ENCODE measurements around the gene RPTN.
"Not testable (repeated sequence)": the region's sequence is repeated elsewhere in the genome, so short reads cannot be mapped to it uniquely, and the experiment has no call there.

RPTN gene

DNA sequence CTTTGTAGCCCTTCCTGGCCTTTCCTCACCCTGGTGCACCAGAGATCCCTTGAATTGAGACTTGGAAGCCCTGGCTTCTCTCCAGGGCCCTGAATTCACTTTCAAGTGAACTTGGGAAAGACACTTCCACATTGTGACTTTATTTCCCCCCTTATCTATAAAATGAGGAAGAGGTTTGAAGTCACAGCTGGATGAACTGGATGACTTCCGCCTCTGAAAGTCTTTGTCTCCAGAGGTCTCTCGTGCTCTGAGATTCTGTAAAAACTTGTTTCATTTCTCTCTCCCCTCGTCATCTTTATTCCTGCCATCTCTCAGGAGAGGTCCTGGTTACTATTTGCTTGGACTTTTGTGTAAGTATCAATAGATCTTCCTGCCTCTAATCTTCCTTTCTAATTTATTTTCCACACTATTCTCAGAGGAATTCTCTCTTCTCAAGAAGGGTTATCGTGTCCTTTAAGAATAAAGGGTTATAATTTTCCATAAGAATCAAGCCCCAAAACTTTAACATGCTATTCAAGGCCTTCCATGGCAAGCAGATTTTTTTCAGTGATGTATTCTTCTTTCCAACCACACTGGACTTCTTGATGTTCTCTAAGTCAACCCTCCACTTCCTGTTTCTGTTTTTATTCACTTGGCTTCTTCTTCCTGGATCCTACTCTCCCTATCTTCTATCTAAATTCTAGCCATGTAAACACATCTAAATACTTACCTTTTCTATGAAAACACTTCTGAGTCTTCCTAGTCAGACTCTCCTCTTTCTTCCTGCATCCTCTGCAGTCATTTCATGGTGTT lies 6.5 kb upstream of the RPTN start:
- no peak for DNase-seq (ENCODE audit: low read depth in 2 of 2)

DNA sequence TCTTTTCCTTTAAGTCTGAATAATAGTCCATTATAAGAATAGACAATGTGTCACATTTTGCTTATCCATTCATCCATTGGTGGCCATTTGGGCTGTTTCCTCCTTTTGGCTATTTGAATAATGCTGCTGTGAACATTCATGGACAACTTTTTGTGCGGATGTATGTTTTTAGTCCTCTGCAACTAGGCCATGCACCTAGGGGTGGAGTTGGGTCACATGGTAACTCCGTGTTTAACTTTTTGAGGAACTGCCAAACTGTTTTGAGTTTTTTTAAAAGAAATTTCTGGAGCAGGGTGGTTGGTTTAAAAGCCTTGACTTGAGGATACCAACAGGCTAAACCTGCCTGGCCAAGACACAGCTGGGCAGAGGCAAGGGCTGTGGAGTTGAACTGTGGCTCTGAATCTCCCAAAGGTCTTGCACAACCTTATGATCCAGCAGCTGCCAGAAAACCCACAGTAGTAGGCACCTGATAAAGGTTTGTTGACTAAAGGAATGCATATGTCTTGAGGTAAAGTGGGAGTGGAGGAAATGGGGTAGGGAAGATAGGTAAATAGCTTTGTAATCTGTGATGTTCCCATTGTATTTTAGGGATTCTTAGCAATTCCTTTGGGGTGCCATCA lies 5.6 kb upstream of the RPTN start:
- no peak for DNase-seq (ENCODE audit: low read depth in 2 of 2)

DNA sequence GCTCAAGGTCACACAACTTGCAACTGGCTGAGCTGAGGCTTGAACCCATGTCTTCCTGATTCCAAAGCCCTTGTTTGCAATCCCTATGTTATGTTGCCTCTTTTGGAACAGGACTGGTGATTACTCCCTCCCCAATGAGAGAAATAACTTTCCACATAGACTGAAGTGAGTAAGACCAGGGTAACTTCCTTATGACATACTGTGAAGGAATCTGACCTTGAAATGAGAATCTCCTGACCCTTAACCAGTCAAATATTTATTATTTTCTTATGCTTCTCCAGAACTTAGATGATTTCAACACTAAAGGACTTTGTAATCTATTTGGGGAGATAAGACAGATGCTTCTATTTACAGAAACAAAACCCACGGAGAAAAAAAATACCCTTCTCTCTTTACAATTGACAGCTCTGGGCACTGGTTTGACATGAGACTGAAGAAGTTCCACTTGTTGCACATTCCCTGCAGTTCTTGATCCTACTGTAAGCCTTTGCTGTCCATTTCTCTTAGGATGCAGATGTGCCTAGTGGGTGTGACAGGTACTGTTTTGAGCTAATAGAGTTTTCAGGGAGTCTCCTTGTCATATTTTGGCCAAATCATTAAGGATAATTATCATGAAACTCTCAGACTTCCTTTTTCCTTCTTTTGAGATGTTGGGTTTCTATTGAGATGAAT lies 3.9 kb upstream of the RPTN start:
- no peak for DNase-seq (ENCODE audit: low read depth in 2 of 2)

DNA sequence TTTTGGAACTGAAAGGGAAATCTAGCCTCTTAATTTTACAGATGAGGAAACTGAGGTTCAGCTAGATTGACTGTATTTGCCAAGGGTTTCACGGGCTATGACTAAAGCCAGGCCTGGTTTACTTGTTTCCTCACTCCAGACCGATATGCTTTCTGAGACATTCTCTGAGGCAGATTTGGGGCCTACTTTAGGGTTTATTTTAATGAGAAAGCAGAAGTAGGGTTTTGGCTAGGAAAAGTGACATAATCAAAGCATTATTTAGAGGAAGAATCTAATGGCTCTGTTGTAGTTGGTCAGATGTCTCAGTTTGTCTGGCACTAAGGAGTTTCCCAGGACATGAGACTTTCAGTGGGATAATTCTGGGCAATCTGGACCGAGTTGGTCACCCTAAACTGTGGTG lies 1.5 kb upstream of the RPTN start:
- DNase-seq (ENCODE audit: low read depth in 2 of 2): no peak

DNA sequence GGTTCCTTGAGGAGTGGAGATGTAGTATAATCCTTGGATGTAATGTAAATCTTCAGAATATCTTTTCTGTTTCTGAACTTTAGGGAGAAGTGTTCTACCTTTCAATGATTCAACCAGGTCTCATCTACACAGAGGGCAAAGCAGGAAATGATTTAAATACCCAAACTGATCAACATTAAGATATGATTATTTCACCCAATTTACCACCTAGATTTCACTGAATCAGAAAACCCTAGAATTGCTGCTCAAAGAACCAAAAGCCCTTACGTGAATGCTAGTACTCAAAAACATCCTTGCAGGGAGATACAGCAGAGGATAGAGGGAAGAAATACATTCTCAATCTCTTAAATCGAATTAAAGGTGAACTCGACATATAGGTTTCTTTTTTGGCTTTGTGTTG lies 5.0 kb downstream of the RPTN start:
- no peak for DNase-seq (ENCODE audit: low read depth in 2 of 2)

DNA sequence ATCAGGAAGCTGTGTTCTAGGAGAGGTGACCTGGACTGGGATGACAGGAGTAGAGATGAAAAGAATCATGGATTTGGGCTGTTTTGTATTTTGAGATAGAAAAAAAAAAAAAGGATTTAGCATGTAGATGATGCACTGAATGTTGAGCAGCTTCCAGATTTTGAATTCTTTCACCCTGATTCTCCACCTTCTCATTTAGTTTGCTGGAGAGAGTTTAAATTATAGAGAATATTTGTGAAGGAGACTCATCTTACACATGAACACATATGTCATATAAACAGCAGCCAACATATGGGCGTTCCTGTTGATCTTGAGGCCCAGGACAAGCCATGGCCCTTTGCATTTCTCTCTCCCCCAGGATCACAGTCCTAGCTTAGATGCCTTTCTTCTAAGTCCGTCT lies 7.4 kb downstream of the RPTN start:
- no peak for DNase-seq (ENCODE audit: low read depth in 2 of 2)

DNA sequence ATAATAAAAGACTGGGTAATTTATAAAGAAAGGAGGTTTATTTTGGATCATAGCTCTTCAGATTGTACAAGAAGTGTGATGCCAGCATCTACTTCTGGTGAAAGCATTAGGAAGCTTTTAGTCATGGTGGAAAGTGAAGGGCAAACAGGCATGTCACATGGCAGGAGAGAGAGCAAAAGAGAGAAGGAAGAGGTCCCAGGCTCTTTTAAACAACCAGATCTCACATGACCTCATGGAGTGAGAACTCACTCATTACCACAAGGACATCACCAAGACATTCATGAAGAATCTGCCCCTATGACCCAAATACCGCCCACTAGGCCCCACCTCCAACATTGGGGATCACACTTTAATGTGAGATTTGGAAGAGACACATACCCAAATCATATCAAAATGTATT lies 10.0 kb downstream of the RPTN start:
- no peak for DNase-seq (ENCODE audit: low read depth in 2 of 2)

DNA sequence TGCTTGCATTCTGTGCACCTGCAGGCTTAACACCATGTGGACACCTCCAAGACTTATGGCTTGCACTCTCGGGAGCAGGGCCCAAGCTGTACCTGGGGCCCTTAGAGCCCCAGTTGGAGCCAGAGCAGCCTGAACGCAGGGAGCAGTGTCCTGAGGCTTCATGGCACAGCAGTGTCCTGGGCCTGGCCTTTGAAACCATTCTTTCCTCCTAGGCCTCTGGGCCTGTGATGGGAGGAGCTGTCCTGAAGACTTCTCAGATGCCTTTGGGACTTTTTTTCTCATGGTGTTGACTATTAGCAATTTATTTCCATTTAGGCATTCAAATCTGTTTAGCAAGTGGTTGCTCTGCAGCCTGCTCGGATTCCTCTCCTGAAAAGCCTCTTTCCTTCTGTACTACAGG lies 11.0 kb downstream of the RPTN start:
- no peak for DNase-seq (ENCODE audit: low read depth in 2 of 2)

DNA sequence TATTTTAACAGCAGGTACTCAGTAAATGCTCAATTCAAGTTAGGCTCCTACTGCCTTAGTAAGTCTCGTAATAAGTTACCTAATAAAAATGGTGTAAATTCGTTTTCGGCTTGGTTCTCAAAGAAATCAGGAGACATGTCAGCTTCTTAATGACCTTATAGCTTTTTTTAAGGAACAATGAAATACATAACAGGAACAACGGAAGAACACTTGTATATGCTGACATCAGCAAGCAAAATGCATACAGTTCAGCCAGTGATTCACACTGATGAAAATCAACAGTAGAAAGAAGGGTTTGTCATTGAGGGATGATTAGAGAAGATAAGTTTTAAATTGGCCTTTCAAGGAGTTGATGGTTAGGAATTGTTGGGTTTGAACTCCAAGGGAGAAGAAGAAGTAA lies 13.3 kb downstream of the RPTN start:
- DNase-seq (ENCODE audit: low read depth in 2 of 2): no peak

DNA sequence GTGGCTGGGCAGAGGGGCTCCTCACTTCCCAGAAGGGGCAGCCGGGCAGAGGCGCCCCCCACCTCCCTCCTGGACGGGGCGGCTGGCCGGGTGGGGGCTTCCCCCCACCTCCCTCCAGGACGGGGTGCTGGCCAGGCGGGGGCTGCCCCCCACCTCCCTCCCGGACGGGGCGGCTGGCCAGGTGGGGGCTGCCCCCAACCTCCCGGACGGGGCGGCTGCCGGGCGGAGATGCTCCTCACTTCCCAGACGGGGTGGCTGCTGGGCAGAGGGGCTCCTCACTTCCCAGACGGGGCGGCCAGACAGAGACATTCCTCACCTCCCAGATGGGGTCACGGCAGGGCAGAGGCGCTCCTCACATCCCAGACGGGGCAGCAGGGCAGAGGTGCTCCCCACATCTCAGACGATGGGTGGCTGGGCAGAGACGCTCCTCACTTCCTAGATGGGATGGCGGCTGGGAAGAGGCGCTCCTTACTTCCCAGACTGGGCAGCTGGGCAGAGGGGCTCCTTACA lies 14.3 kb downstream of the RPTN start:
- DNase-seq (ENCODE audit: low read depth in 2 of 2): not testable (repeated sequence)

DNA sequence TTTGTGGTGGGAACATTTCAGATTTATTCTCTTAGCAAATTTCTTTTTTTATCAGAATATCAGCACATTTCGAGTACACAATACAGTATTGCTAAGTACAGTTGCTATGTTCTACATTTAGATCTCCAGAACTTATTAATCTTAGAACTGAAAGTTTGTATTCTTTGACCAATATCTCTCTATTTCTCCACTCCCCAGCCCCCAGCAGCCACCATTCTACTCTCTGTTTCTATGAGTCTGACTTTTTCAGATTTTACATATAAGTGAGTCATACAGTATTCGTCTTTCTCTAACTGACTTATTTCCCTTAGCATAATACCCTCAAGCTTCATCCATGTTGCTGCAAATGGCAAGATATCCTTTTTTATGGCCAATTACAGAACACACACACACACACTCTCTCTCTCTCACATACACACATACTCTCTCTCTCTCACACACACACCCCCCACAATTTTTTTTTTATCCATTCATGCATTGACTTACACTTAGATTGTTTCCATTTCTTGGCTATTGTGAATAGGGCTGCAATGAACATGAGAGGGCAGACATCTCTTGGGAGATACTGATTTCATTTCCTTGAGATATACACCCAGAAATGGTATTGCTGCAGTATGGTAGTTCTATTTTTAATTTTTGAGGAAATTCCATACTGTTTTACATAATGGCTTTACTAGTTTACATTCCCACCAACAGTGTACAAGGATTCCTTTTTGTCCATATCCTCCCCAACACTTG lies 15.7 kb downstream of the RPTN start:
- no peak for DNase-seq (ENCODE audit: low read depth in 2 of 2)

DNA sequence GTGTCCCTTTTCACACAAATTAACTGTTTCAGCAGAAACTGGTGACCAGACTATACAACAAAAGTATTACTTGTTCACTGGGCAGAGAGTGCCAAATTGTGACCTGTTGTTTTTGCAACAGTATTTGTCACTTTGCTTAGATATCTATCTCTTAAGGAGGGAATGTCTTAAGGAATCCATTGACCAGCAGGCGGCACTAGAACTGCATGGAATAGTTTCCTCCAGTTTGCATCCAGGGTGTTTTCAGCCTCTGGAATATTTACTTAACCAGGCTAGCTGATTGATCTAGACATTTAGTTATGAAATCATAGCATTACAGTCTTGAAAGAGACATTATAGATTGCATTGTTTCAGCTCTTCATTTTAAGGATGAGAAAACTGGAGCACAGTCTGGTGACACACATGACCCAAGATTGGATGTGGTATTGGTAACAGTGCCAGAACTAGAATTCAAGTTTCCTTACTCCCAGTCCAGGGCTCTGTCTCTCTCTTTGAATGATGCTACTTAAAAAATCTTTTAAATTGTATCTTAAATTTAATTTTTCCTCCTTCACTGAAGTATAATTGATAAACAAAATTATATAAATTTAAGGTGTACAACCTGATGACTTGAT lies 16.9 kb downstream of the RPTN start:
- no peak for DNase-seq (ENCODE audit: low read depth in 2 of 2)

DNA sequence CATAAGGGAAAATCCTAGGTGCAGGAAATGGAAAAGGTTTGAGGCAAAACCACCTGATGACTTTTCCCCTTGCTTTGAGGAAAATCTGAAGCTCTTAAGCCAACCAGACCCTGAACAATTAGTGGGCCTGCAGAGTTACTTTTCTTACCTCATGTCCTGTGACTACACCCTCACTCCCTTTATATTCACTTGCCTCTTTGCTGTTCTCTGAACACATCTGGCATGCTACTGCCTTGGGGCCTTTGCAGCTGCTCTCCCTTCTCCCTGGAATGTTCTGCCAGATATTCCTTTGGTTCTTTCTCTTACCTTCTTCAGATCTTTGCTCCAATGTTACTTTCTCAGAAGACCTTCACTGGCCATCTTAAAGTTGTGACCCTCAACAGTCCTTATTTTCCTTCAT lies 21.8 kb downstream of the RPTN start:
- DNase-seq (ENCODE audit: low read depth in 2 of 2): no peak

DNA sequence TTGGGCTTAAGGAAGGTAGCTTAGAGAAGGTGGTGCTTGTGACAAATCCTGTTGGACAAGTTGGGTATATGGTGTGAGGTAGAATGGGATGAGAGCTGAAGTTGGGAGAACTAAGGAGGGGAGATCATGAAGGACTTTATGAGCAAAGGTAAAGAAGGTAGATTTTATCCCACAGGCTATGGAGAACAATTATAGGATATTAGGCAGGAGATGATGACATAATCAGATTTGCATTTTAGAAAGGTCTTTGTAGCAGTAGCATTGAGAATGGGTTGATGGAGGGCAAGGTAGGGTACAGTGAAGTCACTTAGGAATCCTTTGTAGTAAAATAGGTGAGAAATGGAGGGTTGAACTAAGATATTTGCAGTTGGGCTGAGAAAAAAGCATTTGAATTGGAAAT lies 28.8 kb downstream of the RPTN start:
- no peak for DNase-seq (ENCODE audit: low read depth in 2 of 2)

DNA sequence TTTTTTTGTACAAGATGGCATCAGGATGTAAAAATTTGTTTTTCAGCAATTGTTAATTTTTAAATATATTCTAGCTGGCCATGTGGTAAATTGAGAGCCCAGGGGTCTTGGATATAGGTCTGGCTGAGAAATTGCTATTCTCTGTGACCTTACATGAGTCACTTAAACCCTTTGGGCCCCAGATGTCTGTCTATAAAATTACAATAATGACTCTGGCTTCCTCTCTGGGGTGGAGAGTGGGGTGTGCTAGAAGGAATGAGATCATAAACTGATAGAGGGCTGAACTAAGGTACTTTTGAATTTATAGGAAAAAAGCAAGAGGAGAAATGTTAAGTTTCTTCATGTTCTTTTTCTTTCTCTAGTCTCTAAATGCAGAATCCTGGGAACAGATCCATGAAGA lies 31.4 kb downstream of the RPTN start:
- no peak for DNase-seq (ENCODE audit: low read depth in 2 of 2)

DNA sequence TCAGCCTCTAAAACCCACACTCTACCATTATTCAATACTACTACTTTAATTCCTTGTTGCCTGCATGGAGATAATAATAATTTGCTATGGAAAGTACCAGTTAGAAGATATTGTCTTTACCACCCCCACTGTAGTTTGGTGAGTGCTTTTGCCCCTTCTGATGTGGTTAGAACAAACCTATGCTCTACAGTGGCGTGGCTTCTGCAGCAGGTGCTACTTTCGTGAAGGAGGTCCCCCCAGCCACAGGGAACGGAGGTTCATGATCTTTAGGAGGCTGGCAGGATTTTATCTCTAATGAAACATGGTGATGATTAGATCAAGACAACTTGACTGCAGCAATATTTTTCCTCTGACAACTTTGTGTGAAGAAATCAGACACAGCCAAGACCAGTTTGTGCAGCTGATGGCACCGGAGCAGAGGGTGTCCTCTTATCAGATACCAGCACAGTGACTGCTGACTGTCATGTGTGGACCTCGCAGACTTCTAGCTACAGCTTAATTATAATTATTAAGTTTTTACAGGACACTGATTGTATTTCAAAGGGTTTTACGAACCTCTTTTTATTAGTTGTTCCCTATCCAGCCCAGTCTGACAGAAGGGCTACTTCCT lies 33.1 kb downstream of the RPTN start:
- no peak for DNase-seq (ENCODE audit: low read depth in 2 of 2)

DNA sequence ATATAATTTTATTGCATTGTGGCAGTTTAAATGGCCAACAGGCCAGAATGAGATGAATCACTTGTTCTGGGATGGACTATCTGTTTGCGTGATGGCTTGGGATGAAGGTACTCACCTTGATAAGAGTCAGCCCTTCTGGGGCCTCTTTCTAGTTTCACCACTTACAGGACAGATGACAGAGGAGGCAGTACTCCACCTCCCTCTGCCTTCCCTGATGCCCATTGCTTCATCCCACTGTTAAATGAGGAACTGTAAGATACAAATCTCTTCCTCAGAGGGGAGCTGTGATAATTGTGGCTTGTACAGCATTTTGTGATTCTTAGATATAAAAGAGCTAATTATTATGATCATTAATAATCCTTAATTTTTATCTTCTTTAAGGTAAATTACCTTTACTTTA lies 40.1 kb downstream of the RPTN start:
- DNase-seq (ENCODE audit: low read depth in 2 of 2): no peak

DNA sequence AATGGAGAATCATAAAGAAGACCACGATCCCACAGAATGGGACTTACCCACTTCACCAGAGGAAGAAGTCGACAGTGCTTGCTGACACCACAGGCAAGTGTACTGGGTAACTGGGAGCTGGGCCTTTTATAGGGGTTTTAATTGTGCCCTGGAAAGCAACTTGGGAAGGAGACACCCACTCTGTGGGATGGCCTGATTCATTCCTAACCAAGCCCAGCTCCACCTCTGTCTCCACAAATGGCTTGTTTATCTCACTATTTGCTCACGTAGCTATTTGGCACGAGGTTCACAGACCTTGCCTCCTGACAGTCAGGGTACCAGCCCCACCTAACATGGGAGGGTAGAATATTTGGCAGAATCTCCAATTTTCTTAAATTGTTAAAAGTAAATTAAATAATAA lies 43.7 kb downstream of the RPTN start, which contains the start of gene TCHH:
Gene TCHH (minus strand): TSS at position 101 of the 400 bp plus-strand sequence. CDS start 1,364 bp downstream, outside the sequence.
- no peak for DNase-seq (ENCODE audit: low read depth in 2 of 2)

DNA sequence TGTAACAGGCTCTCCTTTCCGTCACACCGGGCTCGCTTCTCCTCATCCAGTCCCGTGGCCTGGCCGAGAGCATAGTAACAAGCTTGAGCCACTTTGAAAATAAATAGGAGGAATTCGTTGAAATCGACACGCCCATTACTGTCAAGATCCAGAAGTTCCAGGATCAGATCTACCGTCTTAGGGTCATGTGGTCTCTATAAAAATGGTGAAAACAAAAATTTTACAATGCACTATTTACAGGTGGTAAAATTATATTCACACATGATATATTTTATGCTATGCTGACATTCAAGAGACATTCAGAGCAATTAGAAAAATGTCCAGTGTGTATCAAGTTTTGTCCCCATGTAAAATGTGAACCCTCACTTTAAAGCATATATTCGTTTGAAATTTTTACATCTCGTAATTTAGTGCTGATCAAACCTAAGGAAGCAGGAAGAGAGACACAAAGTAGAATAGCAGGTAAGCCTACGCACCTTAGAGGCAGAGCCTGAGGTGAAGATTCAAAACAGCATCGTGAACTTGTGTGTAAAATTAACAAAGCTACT lies 46.1 kb downstream of the RPTN start:
- DNase-seq (ENCODE audit: low read depth in 2 of 2): no peak

DNA sequence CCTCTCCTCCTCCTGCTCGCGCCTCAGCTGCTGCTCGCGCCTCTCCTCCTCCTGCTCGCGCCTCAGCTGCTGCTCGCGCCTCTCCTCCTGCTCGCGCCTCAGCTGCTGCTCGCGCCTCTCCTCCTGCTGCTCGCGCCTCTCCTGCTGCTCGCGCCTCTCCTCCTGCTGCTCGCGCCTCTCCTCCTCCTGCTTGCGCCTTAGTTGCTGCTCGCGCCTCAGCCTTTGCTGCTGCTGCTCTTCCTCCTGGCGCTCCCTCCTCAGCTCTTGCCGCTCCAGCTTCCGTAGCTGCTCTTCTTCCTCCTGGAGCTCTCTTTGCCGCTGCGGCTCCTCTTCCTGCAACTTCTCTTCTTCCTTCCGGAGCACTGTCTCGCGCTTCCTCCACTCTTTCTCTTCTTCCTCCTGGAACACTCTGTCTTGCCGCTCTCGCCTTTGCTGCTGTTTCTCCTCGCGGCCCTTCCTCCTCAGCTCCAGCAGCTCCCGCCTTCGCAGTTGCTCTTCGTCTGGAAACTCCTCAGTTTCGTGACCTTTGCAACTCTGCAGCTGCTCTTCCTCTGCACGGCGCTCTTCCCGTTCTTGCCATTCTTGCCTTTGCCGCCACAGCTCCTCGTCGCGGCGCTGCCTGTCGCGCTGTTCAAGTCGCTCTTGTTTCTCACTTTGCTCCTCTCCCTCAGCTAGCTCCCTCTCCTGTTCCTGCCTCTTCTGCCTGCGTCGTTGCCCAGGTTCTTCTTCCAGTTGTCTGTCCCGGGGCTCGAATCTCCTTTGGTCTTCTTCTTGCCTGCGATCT lies 46.7 kb downstream of the RPTN start:
- DNase-seq (ENCODE audit: low read depth in 2 of 2): no peak

All from stimulated activated CD8-positive, alpha-beta memory T cell treated with anti-CD3 and anti-CD28 coated beads, Interleukin-2, amount 100 ng/mL, for 1 hour (primary cell).